K562 (cell line): ENCODE results near the gene LACTB. TPM values are rescaled to one million over a fixed set of nuclear protein-coding genes. Genes with fewer than 3 reads are reported as not detected.
"Not testable (repeated sequence)": the region's sequence is repeated elsewhere in the genome, so short reads cannot be mapped to it uniquely, and the experiment has no call there.

Source experiments
- ATAC-seq: fragments of 200-7000 bp; cut with Tn5 transposase; 3 replicates; pipeline ENCODE4 v1.9.1; 2020; ENCODE audit warnings: moderate library complexity
- BruUV-seq: library from RNA; stranded (reverse); fragments of 400-500 nt; replicated peaks from 2 replicates; lab custom pipeline; 2021; lab: Mats Ljungman, UMichigan
- CTCF ChIA-PET: fragments of 300-600 bp; formaldehyde crosslinking; extraction: SDS; loops from one replicate; lab custom pipeline; 2021; ENCODE audit warnings: low intra/inter-chr PET ratio; lab: Yijun Ruan, JAX
- POLR2A ChIA-PET: fragments of 300-600, 350-650 bp; sonication (Branson Sonifier 250); formaldehyde crosslinking; extraction: SDS; loops from one replicate; lab custom pipeline; 2021; ENCODE audit warnings: antibody characterized with exemption, inconsistent platforms; lab: Yijun Ruan, JAX
- DNase-seq, 4 experiments: peaks; one replicate each; pipeline versions ENCODE4 v3.0.0 to v3.0.0-alpha.2; 2011 to 2018; ENCODE audit warnings: low spot score in 3 of 4, mixed read lengths in 3 of 4; ENCODE audit errors: extremely low read depth in 1 of 4
- FAIRE-seq: peaks from 2 replicates; lab custom pipeline; 2011; peaks lifted over from hg19 to GRCh38; lab: Jason Lieb, UNC
- H2AFZ ChIP-seq: 2 replicates; pipeline ENCODE4 v1.6.0; 2011; ENCODE audit warnings: low read depth, low read length, control low read depth, inconsistent platforms
- H3K27ac ChIP-seq: fragments of 200-600 bp; 3 replicates; pipeline ENCODE4 v1.8.0; 2011; ENCODE audit warnings: low read depth, mild to moderate bottlenecking, control low read depth, inconsistent platforms, low read length, moderate library complexity, mixed read lengths; ENCODE audit errors: extremely low read depth
- H3K27me3 ChIP-seq, 2 experiments: fragments of 300-600 bp in 1 of 2; 2 replicates in 1 of 2; 3 replicates in 1 of 2; pipeline versions ENCODE4 v1.6.0 to v1.8.0; 2011; ENCODE audit warnings: inconsistent platforms in 2 of 2, low read length in 2 of 2, mild to moderate bottlenecking in 1 of 2, mixed read lengths in 1 of 2, moderate library complexity in 1 of 2; ENCODE audit not compliant: control insufficient read depth in 2 of 2, insufficient read depth in 2 of 2
- H3K36me3 ChIP-seq: fragments of 300-600 bp; 3 replicates; pipeline ENCODE4 v1.8.0; 2011; ENCODE audit warnings: mild to moderate bottlenecking, low read length, inconsistent platforms; ENCODE audit not compliant: control insufficient read depth, insufficient read depth
- H3K4me1 ChIP-seq, 2 experiments: fragments of 200-600 bp in 1 of 2; replicated peaks in 1 of 2; 2 replicates in 1 of 2; 3 replicates in 1 of 2; pipeline versions ENCODE4 v1.5.1 to v1.8.0; 2011; ENCODE audit warnings: inconsistent platforms in 2 of 2, low read length in 2 of 2, mild to moderate bottlenecking in 1 of 2, mixed read lengths in 1 of 2, moderate library complexity in 1 of 2; ENCODE audit not compliant: control insufficient read depth in 2 of 2, insufficient read depth in 2 of 2
- H3K4me2 ChIP-seq: 2 replicates; pipeline ENCODE4 v1.6.1; 2011; ENCODE audit warnings: low read length, control low read depth, inconsistent platforms, mixed read lengths; ENCODE audit not compliant: insufficient read depth
- H3K4me3 ChIP-seq: fragments of 200-600 bp; sonication (generic), shearing (Covaris generic); 2 replicates; pipeline ENCODE4 v1.5.1; 2016; ENCODE audit warnings: control low read depth, inconsistent platforms
- H3K79me2 ChIP-seq: fragments of 200-600 bp; 3 replicates; pipeline ENCODE4 v1.8.0; 2011; ENCODE audit warnings: low read length, inconsistent platforms; ENCODE audit not compliant: control insufficient read depth, insufficient read depth
- H3K9ac ChIP-seq, 2 experiments: 2 replicates each; pipeline versions ENCODE4 v1.6.0 to v1.6.1; 2011; ENCODE audit warnings: low read depth in 2 of 2, low read length in 2 of 2, control low read depth in 1 of 2, inconsistent platforms in 1 of 2, mild to moderate bottlenecking in 1 of 2, mixed read lengths in 1 of 2; ENCODE audit not compliant: insufficient read depth in 1 of 2
- H3K9me1 ChIP-seq: one replicate; pipeline ENCODE4 v1.6.0; 2011; ENCODE audit warnings: inconsistent platforms, mild to moderate bottlenecking, low read length, moderate library complexity; ENCODE audit not compliant: control insufficient read depth, insufficient read depth
- H3K9me3 ChIP-seq: replicated peaks from 2 replicates; pipeline ENCODE4 v1.5.1; 2011; ENCODE audit warnings: low read depth, low read length, inconsistent platforms; ENCODE audit not compliant: control insufficient read depth, insufficient read depth
- H4K20me1 ChIP-seq: replicated peaks from 2 replicates; pipeline ENCODE4 v1.6.1; 2011; ENCODE audit warnings: low read length, inconsistent platforms, mixed read lengths; ENCODE audit not compliant: control insufficient read depth, insufficient read depth
- CEBPG ChIP-seq, 3 experiments: fragments of 200-800 bp in 1 of 3; sonication (Bioruptor generic) in 1 of 3; sonication (generic) in 1 of 3; formaldehyde crosslinking in 1 of 3; IDR thresholded peaks in 2 of 3; conservative IDR thresholded peaks in 1 of 3; 2 replicates each; pipeline versions ENCODE4 v1.6.1 to v1.8.0; 2016 to 2022; ENCODE audit warnings: missing compliant biosample characterization in 2 of 3, missing genetic modification characterization in 2 of 3, mild to moderate bottlenecking in 1 of 3, missing genetic modification reagents in 1 of 3
- ILK ChIP-seq: fragments of 450-650 bp; IDR thresholded peaks from 2 replicates; pipeline ENCODE4 v1.6.1; 2016; ENCODE audit warnings: missing genetic modification characterization, low read depth, mild to moderate bottlenecking, missing compliant biosample characterization, moderate library complexity, borderline replicate concordance
- XRCC3 ChIP-seq: fragments of 450-650 bp; IDR thresholded peaks from 2 replicates; pipeline ENCODE4 v1.6.1; 2017; ENCODE audit warnings: mild to moderate bottlenecking, moderate library complexity
- WGBS: fragments of 100-300 bp; shearing (Covaris generic); methylation state at CpG from one replicate; pipeline ENCODE4 v1.1.6; 2016; ENCODE audit warnings: low coverage, mixed read lengths; ENCODE audit not compliant: insufficient coverage; ENCODE audit errors: missing lambda C conversion rate; 5-methylcytosine and 5-hydroxymethylcytosine counted together
- in situ Hi-C: fragments of 300-500 bp; cut with MboI; formaldehyde crosslinking; loops from 4 replicates; pipeline ENCODE4 v1.15.0; 2018; ENCODE audit warnings: inconsistent platforms, mixed read lengths
- intact Hi-C: fragments of 100-400 bp; cut with micrococcal nuclease; formaldehyde crosslinking; loops from 2 replicates; pipeline ENCODE4 v1.14.2; 2022
- polyA plus RNA-seq, 8 experiments: library from polyadenylated mRNA; depleted of rRNA in 4 of 8; stranded (reverse) in 5 of 8; unstranded in 3 of 8; fragments of >200 nt; fragmentation: Nextera tagmentation in 2 of 8; fragmentation: Illumina TruSeq in 1 of 8; extraction: Ambion mirVana in 2 of 8; extraction: Trizol in 1 of 8; gene quantifications; 2 replicates each; pipeline versions ENCODE4 v1.2.1 to v1.2.3, GENCODE V29; 2011 to 2014; ENCODE audit warnings: inconsistent platforms in 1 of 8, missing spikeins in 1 of 8
- total RNA-seq, 7 experiments: library from RNA; depleted of rRNA in 6 of 7; stranded (reverse); fragments of >200 nt in 6 of 7; fragmentation: Illumina TruSeq in 2 of 7; extraction: Trizol in 2 of 7; gene quantifications; 2 replicates each; pipeline versions ENCODE4 v1.2.1 to v1.2.3, GENCODE V29; 2011 to 2021; ENCODE audit warnings: low replicate concordance in 1 of 7
- TF ChIP-seq, protein P1 (sequence below): fragments of 450-650 bp; formaldehyde crosslinking; IDR thresholded peaks from 2 replicates; pipeline ENCODE4 v1.4.0; 2020; ENCODE audit warnings: mild to moderate bottlenecking, mixed read lengths

LACTB gene
- total and polyA plus RNA-seq, 9 of the 15 experiments (the other 6 are each of a cell fraction or from before 2014, with no cell fraction given) = 3.1 to 15.5 (median 9.8) TPM

DNA sequence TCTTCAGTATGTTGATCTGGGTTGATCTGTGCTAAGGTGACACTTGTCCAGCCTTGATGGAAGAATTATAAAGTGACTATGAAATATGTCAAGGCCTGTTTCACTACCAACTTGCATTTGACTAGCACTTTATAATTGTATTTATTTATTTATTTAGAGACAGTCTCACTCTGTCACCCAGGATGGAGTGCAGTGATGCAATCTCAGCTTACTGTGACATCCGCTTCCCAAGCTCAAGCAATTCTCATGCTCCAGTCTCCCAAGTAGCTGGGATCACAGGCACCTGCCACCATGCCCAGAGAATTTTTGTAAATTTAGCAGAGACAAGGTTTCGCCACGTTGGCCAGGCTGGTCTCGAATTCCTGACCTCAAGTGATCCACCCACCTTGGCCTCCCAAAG, 25.5 kb upstream of the LACTB start (continued):
- TF ChIP-seq, protein P1, sequence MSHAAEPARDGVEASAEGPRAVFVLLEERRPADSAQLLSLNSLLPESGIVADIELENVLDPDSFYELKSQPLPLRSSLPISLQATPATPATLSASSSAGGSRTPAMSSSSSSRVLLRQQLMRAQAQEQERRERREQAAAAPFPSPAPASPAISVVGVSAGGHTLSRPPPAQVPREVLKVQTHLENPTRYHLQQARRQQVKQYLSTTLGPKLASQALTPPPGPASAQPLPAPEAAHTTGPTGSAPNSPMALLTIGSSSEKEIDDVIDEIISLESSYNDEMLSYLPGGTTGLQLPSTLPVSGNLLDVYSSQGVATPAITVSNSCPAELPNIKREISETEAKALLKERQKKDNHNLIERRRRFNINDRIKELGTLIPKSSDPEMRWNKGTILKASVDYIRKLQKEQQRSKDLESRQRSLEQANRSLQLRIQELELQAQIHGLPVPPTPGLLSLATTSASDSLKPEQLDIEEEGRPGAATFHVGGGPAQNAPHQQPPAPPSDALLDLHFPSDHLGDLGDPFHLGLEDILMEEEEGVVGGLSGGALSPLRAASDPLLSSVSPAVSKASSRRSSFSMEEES (CRISPR knock-in tag) = no peak
- TF ChIP-seq XRCC3 = no peak
- no peak for TF ChIP-seq CEBPG (CRISPR knock-in tag; IDR thresholded peaks at IDR 0.05)
- 0 out of 4 replicates have a peak, but pooled peaks of 1 of the 2 experiments have one; percentile 26 for TF ChIP-seq CEBPG (tag; conservative IDR thresholded peaks at IDR 0.05 in 1 of 2, IDR thresholded peaks at IDR 0.05 in 1 of 2)
- TF ChIP-seq ILK (tag) = no peak

DNA sequence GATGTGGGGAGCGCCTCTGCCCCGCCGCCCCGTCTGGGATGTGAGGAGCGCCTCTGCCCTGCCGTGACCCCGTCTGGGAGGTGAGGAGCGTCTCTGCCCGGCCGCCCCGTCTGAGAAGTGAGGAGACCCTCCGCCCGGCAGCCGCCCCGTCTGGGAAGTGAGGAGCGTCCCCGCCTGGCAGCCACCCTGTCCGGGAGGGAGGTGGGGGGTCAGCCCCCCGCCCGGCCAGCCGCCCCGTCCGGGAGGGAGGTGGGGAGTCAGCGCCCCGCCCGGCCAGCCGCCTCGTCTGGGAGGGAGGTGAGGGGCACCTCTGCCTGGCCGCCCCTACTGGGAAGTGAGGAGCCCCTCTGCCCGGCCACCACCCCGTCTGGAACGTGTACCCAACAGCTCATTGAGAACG, 22.8 kb upstream of the LACTB start:
- BruUV-seq, intact Hi-C loops, CTCF ChIA-PET: not testable (repeated sequence)

DNA sequence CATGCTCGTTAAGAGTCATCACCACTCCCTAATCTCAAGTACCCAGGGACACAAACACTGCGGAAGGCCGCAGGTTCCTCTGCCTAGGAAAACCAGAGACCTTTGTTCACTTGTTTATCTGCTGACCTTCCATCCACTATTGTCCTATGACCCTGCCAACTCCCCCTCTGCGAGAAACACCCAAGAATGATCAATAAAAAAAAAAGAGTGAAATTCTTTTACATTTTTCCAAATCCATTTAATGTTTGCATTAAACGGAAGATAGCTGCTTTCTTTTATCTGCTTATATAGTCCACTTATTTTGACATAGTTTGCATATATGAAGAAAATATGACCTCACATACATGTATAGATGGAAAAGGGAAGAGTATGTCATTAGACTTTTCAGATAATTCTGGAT, 22.1 kb upstream of the LACTB start:
- H3K9ac ChIP-seq, H3K4me2 ChIP-seq, DNase-seq, H3K27me3 ChIP-seq, FAIRE-seq, POLR2A ChIA-PET, ATAC-seq, H3K79me2 ChIP-seq, H3K4me1 ChIP-seq, H4K20me1 ChIP-seq, H3K27ac ChIP-seq, H3K36me3 ChIP-seq, H3K9me1 ChIP-seq, in situ Hi-C loops, CTCF ChIA-PET, H3K9me3 ChIP-seq, H2AFZ ChIP-seq, H3K4me3 ChIP-seq, BruUV-seq, intact Hi-C loops: not testable (repeated sequence)
- WGBS = 28% methylated on average over 4 of the region's 5 CpGs

More for the DNA sequence above, 22.8 kb upstream of the LACTB start:
- H3K79me2 ChIP-seq, H3K4me3 ChIP-seq, H3K9me3 ChIP-seq, ATAC-seq, H3K4me1 ChIP-seq, POLR2A ChIA-PET, H3K36me3 ChIP-seq, H4K20me1 ChIP-seq, H3K27me3 ChIP-seq, in situ Hi-C loops, H3K4me2 ChIP-seq, FAIRE-seq, H3K9ac ChIP-seq, H2AFZ ChIP-seq, H3K9me1 ChIP-seq, DNase-seq, H3K27ac ChIP-seq: not testable (repeated sequence)
- 49% methylated on average over 4 of the region's 33 CpGs for WGBS
